Measurements from ENCODE around the gene CCDC92B.

CCDC92B gene

GRCh38 chr17:2780931-2781454 is 31.5 kb upstream of the CCDC92B start:
- no peak for ATAC-seq

DNA sequence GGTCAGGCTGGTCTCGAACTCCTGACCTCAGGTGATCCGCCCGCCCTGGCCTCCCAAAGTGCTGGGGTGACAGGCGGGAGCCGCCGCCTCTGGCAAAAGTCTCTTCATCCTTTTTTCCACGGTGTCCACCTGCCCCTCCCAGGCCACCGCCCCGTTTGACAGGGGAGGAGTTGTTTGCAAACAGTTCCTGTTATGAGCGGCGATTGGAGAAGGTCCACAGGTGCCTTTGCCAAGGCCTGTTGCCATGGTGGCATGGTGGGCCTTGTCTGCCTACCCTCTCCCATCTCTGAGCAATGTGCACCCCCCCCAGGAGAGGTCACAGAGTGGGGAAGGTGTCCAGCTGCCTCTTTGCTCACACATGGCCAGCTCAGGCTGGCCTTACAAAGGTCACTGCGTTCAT is 30.8 kb upstream of the CCDC92B start:
- TF ChIP-seq BACH2 (CRISPR knock-in tag; IDR thresholded peaks at IDR 0.05; ENCODE audit: borderline replicate concordance) (no peak), ZNF70 (CRISPR knock-in tag; IDR thresholded peaks at IDR 0.05) (no peak), RARB (CRISPR knock-in tag; IDR thresholded peaks at IDR 0.05) (no peak), ZFP3 (CRISPR knock-in tag; IDR thresholded peaks at IDR 0.05) (no peak), ZFP30 (CRISPR knock-in tag; IDR thresholded peaks at IDR 0.05) (no peak), TSHZ2 (CRISPR knock-in tag; IDR thresholded peaks at IDR 0.05) (no peak), ZNF565 (CRISPR knock-in tag; conservative IDR thresholded peaks at IDR 0.05; ENCODE audit: low read depth) (no peak), TCF4 (CRISPR knock-in tag; IDR thresholded peaks at IDR 0.05; ENCODE audit: borderline replicate concordance) (no peak), ARNTL (CRISPR knock-in tag; IDR thresholded peaks at IDR 0.05; ENCODE audit: borderline replicate concordance, low read depth) (no peak), PPARA (CRISPR knock-in tag; IDR thresholded peaks at IDR 0.05; ENCODE audit: borderline replicate concordance) (no peak), ESRRG (CRISPR knock-in tag; IDR thresholded peaks at IDR 0.05) (no peak), GLIS3 (CRISPR knock-in tag; IDR thresholded peaks at IDR 0.05) (no peak), OSR1 (CRISPR knock-in tag; IDR thresholded peaks at IDR 0.05) (no peak)
- TF ChIP-seq, protein P1, sequence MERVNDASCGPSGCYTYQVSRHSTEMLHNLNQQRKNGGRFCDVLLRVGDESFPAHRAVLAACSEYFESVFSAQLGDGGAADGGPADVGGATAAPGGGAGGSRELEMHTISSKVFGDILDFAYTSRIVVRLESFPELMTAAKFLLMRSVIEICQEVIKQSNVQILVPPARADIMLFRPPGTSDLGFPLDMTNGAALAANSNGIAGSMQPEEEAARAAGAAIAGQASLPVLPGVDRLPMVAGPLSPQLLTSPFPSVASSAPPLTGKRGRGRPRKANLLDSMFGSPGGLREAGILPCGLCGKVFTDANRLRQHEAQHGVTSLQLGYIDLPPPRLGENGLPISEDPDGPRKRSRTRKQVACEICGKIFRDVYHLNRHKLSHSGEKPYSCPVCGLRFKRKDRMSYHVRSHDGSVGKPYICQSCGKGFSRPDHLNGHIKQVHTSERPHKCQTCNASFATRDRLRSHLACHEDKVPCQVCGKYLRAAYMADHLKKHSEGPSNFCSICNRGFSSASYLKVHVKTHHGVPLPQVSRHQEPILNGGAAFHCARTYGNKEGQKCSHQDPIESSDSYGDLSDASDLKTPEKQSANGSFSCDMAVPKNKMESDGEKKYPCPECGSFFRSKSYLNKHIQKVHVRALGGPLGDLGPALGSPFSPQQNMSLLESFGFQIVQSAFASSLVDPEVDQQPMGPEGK (CRISPR knock-in tag; IDR thresholded peaks at IDR 0.05; ENCODE audit: borderline replicate concordance), result no peak
- TF ChIP-seq, protein P2, sequence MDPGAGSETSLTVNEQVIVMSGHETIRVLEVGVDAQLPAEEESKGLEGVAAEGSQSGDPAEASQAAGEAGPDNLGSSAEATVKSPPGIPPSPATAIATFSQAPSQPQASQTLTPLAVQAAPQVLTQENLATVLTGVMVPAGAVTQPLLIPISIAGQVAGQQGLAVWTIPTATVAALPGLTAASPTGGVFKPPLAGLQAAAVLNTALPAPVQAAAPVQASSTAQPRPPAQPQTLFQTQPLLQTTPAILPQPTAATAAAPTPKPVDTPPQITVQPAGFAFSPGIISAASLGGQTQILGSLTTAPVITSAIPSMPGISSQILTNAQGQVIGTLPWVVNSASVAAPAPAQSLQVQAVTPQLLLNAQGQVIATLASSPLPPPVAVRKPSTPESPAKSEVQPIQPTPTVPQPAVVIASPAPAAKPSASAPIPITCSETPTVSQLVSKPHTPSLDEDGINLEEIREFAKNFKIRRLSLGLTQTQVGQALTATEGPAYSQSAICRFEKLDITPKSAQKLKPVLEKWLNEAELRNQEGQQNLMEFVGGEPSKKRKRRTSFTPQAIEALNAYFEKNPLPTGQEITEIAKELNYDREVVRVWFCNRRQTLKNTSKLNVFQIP (CRISPR knock-in tag; IDR thresholded peaks at IDR 0.05; ENCODE audit: borderline replicate concordance, low read depth), result no peak
- no peak for ATAC-seq

More at GRCh38 chr17:2780931-2781454, 31.5 kb upstream of the CCDC92B start:
- TF ChIP-seq BACH2 (CRISPR knock-in tag; IDR thresholded peaks at IDR 0.05; ENCODE audit: borderline replicate concordance) (no peak), TSHZ2 (CRISPR knock-in tag; IDR thresholded peaks at IDR 0.05) (no peak), TCF4 (CRISPR knock-in tag; IDR thresholded peaks at IDR 0.05; ENCODE audit: borderline replicate concordance) (no peak), CSRNP3 (CRISPR knock-in tag; IDR thresholded peaks at IDR 0.05) (no peak)

DNA sequence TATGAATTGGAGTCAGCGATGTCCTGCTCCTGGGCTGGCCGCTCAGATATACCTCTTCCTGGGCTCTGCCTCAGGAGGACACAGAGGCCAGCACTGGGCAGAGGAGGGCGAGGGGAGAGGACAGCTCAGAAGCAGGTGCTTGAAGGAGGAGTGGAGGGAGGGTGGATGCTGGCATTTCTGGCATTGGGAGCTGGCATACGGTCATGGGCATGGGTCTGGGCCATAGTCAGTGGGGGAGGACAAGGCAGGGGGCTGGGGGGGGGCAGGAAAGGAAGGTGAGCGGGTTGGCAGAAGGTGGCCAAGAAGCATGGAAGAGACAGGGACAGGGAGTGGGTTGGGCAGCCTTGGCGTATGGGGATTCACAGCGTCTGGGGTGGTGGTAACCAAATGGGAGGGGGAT is 30.1 kb upstream of the CCDC92B start:
- no peak for ATAC-seq
- TF ChIP-seq SNAI2 (CRISPR knock-in tag; IDR thresholded peaks at IDR 0.05) (no peak), TSHZ2 (CRISPR knock-in tag; IDR thresholded peaks at IDR 0.05) (no peak), ZFP3 (CRISPR knock-in tag; IDR thresholded peaks at IDR 0.05) (no peak), TOX (CRISPR knock-in tag; IDR thresholded peaks at IDR 0.05; ENCODE audit: borderline replicate concordance) (no peak), ISL1 (CRISPR knock-in tag; IDR thresholded peaks at IDR 0.05) (no peak), PPARA (CRISPR knock-in tag; IDR thresholded peaks at IDR 0.05; ENCODE audit: borderline replicate concordance) (no peak), ESRRG (CRISPR knock-in tag; IDR thresholded peaks at IDR 0.05) (no peak), ZC3H10 (CRISPR knock-in tag; IDR thresholded peaks at IDR 0.05) (no peak), OSR1 (CRISPR knock-in tag; IDR thresholded peaks at IDR 0.05) (no peak), GLIS3 (CRISPR knock-in tag; IDR thresholded peaks at IDR 0.05) (no peak), RARB (CRISPR knock-in tag; IDR thresholded peaks at IDR 0.05) (no peak), BACH2 (CRISPR knock-in tag; IDR thresholded peaks at IDR 0.05; ENCODE audit: borderline replicate concordance) (no peak)

Data from SK-N-SH treated with all-trans-retinoic acid at 6 μM for 48 hours (cell line).